SHP77 (cell line): ENCODE results near the gene RB1.

ENCODE experiments used
- DNase-seq, 2 experiments: peaks; one replicate each; lab custom pipeline; 2025; lab: John Stamatoyannopoulos, UW

Gene RB1

GRCh38 chr13:48303359-48304142 lies at the start of gene RB1:
TSS of gene RB1 (plus strand) at chr13:48303751. CDS start at chr13:48303913, 162 bp downstream.
- peak; percentile 73 to 85 for DNase-seq

DNA sequence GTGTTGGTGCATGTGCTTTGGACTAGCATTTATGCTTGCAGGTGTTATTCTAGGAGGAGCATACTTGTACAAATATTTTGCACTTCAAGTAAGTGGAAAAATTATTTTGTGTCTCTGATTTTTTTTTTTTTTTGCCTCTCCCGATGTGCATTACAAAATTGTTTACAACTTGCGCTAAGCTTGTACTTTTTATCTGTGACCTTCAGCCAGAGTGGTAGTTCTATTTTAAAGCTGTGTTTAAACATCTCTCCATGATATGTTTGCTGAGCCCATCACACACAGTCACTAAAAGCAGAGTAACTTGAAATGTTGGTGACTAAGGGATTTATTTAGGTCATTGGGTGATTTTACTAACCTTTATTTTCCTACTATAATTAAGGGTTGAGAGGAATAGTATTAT lies 49.7 kb upstream of the RB1 start:
- DNase-seq = no peak

GRCh38 chr13:48255090-48255489 lies 48.5 kb upstream of the RB1 start:
- DNase-seq = no peak

- no peak for DNase-seq
Measured at GRCh38 chr13:48255954-48256353, 47.6 kb upstream of the RB1 start.

DNA sequence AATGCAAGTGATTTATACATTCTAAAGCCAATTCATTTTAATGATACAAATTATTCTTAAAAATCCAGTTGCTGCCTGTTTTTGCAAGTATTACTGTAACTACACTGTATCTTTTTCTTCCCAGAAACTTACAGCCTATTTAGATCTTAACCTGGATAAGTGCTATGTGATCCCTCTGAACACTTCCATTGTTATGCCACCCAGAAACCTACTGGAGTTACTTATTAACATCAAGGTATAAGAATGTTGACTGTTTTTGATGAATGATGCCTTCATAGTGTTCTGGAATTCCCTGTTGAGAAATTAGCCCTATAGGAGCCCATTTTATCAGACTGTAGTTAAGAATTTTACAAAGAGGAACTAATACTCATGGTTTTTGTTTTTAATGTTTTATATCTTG lies 45.5 kb upstream of the RB1 start:
- no peak for DNase-seq

DNA sequence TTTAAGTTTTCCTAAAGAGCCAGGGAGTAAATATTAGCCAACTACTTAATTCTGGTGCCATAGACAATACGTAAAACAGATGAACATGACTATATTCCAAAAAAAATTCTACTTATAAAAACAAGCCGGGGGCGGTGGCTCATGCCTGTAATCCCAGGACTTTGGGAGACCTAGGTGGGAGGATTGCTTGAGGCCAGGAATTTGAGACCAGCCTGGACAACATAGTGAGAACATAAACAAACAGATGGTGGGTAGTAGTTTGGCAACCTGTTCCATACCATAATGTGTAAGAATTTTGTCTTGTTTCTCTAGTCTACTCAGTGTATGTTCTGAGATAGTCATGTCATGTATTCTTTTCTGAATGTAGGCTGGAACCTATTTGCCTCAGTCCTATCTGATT lies 45.1 kb upstream of the RB1 start:
- DNase-seq = no peak

- no peak for DNase-seq
Measured at GRCh38 chr13:48260970-48261369, 42.6 kb upstream of the RB1 start.

GRCh38 chr13:48263196-48263595 lies 40.4 kb upstream of the RB1 start:
- DNase-seq = no peak

DNA sequence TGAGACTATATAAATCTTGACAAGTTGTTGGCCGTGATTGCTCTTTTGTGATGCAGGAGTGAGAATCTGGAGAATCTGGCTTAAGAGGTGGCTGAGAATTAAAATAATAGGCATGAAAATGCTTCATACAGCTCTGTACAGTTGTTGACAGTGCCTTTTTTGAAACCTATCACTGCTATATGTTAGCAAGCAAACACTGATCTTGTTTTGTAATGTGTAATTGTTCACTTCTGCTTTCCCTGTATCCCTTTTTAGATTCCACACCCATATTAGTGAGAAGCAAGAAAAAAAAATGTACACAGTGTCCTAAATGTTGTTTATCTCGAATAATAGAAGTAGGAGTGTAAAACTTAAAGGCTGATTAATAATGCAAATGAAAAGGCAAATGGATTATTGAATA lies 39.5 kb upstream of the RB1 start:
- DNase-seq = no peak

GRCh38 chr13:48265217-48265815 lies 38.2 kb upstream of the RB1 start:
- no peak for DNase-seq

DNA sequence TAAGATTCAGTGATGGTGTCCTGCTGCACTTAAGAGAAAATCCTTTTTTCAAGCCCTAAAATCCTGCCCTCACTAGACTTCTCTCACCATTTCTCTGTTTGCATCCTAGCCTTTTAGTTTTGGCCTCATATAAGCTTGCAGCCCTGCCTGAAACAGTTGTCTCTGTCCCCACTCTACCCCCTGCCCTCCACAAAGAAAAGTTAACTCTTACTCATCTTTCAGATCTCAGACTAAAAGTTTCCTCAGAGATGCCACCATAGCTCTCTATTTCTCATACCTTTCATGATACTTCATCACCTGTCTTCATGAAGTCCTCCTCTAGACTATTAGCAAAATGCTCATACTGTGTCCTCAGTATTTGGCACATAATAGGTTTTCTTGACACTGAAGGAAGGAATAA lies 37.4 kb upstream of the RB1 start:
- DNase-seq = no peak

DNA sequence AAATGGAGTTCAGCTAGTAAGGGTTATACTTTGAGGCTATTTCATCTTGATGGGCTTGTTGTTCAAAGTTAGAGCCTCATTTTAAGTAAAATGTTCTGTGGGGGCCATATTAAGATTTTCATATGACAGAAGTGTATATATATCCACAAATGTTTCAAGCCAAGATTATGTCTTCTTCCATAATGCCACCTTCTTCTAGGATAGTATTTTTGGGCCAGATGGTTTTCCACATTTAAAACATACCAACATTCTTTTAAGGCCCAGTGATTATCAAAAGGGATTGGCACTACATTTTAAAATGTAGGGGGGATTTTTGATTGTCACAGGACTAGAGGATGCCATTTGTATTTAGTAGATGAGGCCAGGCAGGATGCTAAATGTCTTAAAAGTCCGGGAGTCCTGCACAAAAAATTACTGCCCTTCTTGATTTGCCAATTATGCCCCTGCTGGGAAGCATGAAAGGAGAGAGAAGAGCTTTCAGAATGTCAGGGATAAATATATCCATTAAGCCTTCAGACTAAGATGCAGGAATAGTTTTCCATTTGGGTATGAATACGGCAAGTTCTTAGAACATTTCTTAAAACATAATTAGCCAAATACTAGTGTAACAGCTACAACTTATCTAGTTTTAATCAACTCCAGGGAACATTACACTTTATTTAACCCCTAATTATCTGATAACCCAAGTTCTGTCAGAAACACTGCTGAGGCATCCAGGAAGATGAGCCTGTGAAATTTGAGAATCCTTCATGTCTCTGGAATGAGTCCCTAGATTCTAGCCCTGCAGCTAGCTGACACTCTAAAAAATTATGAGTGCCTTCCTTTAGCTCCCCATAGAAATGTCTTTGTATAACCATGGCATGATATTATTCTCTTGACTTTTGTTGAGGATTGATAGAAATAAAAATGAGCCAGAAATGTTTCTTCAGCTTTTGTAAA lies 36.6 kb upstream of the RB1 start:
- no peak for DNase-seq

DNA sequence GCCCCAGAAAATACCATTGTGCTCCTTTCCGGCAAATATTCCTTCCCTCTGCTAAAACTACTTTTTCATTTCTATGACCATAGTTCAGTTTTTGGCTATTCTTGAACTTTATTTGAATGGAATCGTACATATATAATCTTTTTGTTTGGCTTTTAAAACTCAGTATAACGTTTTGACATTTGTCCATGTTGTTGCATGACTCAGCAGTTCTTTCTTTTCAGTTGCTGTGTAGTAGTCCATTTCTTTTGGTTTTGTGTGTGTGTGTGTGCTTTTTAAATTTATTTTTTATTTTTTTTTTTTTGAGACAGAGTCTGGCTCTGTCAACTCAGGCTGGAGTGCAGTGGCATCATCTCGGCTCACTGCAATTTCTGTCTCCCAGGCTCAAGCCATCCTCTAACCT lies 35.5 kb upstream of the RB1 start:
- DNase-seq = no peak

GRCh38 chr13:48273346-48273745 lies 30.2 kb upstream of the RB1 start:
- no peak for DNase-seq

GRCh38 chr13:48275507-48275906 lies 28.0 kb upstream of the RB1 start:
- DNase-seq = no peak

DNA sequence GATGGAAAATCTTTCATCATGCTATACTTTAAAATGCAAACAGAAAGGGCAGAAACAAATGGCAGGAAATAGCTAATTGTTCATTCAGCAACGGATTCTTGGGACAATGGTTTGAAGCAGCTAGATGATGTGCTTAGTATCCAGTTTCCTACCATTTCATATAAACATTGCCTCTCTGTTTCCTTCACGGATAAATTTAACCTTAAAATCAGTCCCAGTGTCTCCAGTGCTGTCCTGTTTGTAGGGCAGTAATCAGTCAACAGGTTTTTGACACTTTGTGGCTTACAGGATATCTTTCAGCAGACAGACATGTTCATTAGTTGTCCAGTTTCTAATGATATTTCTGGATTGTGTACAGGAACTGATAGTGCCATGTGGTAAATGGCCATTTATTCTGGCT lies 24.7 kb upstream of the RB1 start:
- no peak for DNase-seq

DNA sequence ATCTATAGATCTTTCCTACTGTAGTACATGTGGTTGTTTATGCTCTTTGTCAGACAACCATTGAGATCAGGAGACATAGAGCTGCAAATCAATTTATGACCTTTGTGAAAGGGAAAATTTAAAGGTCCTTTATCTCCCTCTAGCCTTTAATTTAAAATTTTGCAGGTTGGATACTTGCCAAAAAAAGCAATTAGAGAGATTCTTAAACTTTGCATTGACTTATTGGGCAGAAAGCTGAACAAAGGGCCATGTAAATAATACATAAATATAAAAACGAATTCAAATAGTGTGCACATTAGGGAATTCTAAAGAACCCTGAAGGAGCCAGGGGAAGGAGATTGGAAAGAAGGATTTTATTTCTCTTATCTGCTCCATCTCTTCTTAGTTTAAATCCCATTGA lies 22.0 kb upstream of the RB1 start:
- DNase-seq = no peak

DNA sequence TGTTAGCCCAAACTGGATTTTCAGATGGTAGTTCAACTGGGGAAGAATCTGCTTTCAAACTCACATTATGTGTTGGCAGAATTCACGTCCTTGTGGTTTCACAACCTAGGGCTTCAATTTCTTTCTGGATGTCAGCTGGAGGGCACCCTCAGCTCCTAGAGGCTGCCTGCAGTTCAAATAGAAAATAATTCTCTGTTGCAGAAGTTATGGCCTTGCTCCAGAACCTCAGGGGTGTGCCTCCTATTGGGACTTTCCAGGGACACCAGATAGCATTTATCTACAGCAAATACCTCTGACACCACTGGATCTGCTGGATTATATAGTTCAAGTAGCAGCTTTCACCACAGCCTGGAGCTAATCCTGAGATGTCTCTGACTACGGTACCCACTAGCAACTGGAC lies 11.8 kb upstream of the RB1 start:
- no peak for DNase-seq

- no peak for DNase-seq
Measured at GRCh38 chr13:48292650-48293049, 10.9 kb upstream of the RB1 start.

DNA sequence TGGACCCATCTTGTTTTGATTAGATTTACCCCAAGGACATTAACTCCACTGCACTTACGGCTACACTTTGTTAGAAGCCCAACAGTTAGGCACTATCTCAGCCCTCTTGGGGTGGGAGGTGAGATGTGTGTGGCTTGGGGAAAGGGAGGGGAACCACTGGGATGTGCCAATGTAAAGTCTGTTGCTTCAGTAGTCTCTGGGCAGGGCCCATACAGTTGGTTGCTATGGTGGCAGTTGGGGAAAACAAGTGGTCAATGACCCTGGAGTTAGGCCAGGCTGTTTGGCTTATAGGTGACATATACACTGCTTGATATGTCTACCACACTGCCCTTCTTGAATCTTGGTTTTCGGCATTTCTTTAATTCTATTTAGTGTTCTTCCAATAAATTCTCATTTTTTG lies 8.9 kb upstream of the RB1 start:
- no peak for DNase-seq

DNA sequence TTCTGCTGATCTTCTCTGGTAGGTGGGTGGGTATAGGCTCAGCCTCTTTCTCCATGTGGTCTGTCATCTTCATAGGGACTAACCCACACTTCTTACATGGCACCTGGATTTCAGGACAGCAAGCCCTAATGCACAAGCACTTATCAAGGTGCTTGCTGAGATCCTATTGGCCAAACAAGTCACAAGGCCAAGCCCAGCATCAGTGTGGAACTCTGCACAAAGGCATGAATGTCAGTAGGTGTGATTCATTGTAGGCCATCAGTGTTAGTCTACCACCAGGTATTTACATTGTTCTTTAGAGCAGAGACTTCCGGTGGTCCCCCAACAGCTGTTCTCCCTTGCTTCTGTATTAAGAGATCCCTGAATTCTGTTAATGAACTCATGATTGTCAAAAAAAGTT lies 8.3 kb upstream of the RB1 start:
- no peak for DNase-seq

DNA sequence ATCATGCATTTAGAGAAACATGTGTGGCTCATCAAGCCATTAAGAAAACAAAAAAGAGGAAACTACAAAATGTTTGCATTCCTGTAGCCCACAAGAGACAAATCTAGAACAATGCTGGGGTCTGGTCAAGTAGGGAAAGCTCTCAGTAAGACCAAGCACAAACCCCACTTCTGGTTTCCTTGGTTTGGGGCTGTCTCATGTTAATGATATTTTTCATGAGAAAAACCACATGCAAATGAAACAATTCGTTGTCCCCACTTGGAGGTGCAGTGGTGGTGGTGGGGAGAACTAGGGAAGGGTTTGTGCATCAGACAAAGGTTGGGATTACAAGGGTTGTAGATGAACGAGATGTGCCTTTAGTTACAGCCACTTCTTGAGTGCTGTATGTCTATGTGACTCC lies 7.0 kb upstream of the RB1 start:
- DNase-seq = no peak
